GM21423 (cell line): ENCODE measurements around the gene ATXN2.
"Not testable (repeated sequence)": the region's sequence is repeated elsewhere in the genome, so short reads cannot be mapped to it uniquely, and the experiment has no call there.

ENCODE experiments used
- ATAC-seq: cut with Tn5 transposase; IDR thresholded peaks from one replicate; pipeline ENCODE4 v1.9.1; 2021; ENCODE audit warnings: mild to moderate bottlenecking, moderate library complexity; ENCODE audit not compliant: unreplicated experiment

The ATXN2 gene

GRCh38 chr12:111598637-111599452 lies at the start of gene ATXN2:
Gene ATXN2 (minus strand): TSS chr12:111599315. CDS start chr12:111599034, 281 bp downstream.
- peak; percentile 45 for ATAC-seq

DNA sequence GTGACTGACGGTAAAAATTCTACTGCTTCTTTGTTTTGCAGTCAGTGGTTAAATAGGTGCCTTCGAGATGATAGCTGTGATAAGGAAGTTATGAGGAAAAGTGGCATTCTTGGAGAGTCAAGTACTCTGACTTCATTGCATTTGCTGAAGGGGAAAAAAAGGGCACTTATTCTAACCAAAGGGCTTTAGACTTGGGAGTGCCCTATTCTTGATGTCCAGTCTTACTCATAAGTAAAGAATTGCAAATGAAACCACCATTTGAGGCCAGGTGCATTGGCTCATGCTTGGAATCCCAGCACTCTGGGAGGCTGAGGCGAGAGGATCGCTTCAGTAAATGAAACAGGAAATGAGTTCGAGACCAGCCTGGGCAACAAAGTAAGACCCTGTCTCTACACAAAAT lies 46.3 kb upstream of the ATXN2 start:
- ATAC-seq, result no peak

- ATAC-seq, result no peak
These were observed 44.3 kb upstream of the ATXN2 start for GRCh38 chr12:111643427-111643826.

DNA sequence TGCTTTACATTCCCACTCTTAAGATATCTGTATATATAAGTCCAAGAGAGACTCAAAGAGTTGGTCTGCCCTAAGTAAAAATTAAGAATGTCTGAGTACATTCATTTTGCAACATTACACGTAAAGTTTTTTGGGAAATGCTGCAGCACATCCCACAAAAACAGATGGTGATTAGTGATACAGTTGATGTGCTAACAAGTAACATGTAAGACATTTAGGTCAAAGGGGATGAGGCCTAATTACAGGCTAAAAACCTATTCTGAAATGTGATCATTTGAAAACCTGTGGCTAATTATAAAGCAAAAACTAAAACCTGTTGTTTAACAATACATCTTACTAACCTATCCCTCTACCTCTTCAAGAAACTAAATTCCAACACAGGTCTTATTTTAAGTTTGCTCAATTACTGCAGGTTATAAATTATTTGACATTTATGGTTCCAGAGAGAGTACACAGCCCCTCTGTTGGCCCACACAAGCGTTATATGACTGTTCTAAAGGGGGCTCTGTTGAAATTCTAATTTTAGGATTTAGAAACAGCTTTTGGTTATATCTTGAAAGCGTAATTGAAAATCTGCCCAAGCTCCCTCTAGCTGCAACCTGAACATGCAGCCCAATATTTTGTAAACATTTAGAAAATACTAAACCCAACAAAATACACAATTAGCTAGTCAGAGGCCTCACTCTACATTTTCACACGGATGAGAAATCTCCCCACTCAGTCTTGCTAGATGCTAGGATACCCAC lies 43.7 kb upstream of the ATXN2 start:
- no peak for ATAC-seq

GRCh38 chr12:111640506-111640905 lies 41.4 kb upstream of the ATXN2 start:
- ATAC-seq, result no peak

DNA sequence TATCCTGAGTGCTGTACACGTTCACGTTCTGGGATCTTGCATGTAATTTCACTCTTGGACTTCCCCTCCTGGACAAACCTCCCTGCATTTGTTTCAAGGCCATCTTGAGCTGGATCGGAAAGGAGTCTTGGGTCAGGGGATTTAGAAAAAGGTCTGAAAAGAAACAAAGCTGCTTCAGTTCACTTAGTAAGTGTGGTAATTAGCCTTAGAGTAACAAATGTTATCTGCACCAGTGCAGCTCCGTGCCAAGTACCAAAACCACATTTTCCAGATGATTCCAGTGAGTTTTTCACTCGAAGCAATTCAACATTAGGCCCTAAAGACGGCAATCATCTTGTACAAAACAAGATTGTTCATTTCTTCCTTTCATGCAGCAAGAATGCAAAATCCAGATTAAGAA lies 39.4 kb upstream of the ATXN2 start:
- ATAC-seq, result no peak

GRCh38 chr12:111636209-111636945 lies 37.3 kb upstream of the ATXN2 start:
- no peak for ATAC-seq

DNA sequence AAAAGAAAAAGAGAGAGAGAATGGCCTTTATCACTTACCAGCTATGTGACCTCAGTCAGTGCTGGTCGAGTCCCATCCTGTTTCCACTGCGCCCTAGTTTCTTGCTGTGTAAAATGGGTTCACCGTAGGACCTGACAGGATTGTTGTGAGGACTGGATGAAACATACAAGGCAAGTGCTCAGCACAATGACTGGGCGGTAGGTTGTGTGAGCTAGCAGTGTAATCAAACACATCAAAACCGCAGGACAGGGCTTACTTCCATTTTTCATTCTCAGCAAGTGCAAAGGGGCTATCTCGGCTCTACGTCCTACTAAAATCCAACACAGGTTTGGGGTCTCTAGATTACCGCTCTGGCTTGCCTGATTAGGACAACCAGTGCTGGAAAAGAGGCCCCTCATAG lies 36.4 kb upstream of the ATXN2 start:
- ATAC-seq, result no peak

DNA sequence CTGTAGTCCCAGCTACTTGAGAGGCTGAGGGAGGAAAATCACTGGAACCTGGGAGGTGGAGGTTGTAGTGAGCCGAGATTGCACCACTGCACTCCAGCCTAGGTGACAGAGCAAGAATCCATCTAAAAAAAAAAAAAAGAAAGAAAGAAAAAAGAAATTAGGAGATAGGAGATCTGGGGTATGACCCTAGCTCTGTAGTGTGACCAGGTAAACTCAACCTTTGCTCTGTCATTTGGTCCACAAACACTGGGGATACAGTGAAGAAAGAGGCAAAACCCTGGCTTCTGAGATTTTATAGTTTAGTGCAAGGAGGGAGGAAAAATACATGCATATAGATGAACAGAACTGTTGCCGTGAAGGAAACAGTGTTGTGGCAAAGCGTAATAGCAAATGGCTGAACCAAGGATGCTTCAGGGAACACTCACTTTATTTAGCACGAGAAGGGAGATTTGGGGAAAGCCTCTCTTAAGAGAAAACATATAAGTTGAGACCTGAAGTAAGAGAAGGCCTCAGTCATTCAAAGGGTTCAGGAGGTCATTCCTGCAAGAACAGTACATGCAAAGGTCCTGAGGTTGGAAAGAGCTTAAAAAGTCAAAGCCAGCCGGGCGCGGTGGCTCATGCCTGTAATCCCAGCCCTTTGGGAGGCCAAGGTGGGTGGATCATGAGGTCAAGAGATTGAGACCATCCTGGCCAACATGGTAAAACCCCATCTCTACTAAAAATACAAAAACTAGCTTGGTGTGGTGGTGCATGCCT lies 29.6 kb upstream of the ATXN2 start:
- no peak for ATAC-seq

GRCh38 chr12:111626230-111626629 lies 27.1 kb upstream of the ATXN2 start:
- ATAC-seq, result no peak

DNA sequence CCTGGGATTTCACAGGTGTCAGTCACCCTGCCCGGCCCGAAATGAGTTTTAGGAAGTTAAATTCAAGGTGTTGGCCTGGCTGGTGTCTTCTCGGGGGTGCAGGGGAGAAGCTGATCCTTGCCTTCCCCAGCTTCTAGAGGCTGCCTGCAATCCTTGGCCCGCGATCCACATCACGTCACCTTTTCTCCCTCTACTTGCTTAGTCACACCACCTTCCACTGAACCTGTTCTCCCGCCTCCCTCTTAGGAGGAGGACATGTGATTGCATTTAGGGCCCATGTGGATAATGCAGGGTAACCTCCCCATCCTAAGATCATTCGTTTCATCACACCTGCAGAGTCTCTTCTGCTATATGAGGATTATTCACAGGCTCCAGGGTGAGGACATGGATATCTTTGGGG lies 25.4 kb upstream of the ATXN2 start:
- ATAC-seq, result no peak

DNA sequence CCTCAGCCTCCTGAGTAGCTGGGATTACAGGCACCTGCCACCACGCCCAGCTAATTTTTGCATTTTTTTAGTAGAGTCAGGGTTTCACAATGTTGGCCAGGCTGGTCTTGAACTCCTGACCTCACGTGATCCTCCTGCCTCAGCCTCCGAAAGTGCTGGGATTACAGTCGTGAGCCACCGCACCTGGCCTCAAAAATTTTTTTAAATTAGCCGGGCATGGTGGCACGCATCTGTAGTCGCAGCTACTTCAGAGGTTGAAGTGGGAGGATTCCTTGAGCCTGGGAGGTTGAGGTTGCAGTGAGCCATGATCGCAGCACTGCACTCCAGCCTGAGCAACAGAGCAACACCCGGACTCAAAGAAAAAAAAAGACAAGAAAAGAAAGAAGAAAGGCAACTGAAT lies 18.7 kb upstream of the ATXN2 start:
- not testable (repeated sequence) for ATAC-seq

DNA sequence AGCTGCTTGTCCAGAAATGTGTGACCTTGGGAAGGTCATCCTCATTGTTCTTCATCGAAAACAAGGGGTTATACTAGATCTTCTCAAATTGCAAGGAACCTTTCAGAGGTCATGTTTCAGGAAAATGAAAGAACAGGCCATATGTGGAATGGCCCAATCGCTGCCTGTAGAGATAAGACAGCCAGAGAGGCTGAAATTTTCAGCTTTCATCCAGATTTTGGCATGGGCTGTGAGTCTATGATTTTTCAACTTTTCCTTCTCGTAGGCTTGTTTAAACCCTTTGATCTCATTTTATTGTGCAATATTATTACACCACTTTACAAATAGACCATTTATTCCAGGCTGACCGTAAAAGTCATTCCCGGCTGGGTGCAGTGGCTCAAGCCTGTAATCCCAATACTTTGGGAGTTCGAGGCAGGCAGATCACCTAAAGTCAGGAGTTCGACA lies 17.1 kb upstream of the ATXN2 start:
- ATAC-seq, result no peak

DNA sequence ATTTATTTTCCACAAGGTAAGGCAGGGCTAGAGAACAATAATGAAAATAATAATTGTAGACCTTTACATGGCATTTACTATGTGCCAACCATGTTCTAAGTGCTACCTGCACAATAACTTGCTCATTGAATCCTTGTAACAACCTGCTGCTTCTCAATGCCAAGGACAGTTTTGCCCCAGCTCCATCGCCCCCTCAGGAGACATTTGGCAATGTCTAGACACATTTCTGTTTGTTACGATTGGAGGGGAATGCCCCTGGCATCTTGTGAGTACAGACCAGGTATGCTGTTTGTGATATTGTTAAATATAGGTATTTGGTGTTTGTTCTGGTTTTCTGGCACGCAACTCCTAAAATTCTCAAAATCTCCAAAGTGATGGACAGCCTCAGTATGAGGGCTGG lies 8.1 kb upstream of the ATXN2 start:
- ATAC-seq, result no peak

DNA sequence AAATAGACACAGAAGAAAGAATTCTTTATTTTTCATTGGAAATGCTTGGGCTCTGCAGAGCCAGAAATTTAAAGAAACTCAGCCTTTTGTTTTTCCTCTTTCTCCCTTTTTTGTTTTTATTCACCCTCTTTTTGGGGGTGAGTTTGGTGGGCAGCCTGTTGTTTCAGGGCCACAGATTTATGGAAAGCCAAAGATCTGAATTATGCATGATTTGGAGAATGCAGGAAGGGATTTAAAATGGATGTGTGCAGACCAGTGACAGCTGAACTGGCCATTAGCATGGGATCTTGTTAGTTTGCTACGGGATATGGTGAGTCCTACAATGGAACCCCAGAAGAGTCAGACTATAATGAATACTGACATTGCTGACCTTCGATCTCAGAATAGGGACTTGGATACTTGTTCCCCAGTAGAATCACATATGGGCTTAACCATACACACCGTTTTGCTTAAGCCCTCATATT lies 7.7 kb upstream of the ATXN2 start:
- no peak for ATAC-seq

DNA sequence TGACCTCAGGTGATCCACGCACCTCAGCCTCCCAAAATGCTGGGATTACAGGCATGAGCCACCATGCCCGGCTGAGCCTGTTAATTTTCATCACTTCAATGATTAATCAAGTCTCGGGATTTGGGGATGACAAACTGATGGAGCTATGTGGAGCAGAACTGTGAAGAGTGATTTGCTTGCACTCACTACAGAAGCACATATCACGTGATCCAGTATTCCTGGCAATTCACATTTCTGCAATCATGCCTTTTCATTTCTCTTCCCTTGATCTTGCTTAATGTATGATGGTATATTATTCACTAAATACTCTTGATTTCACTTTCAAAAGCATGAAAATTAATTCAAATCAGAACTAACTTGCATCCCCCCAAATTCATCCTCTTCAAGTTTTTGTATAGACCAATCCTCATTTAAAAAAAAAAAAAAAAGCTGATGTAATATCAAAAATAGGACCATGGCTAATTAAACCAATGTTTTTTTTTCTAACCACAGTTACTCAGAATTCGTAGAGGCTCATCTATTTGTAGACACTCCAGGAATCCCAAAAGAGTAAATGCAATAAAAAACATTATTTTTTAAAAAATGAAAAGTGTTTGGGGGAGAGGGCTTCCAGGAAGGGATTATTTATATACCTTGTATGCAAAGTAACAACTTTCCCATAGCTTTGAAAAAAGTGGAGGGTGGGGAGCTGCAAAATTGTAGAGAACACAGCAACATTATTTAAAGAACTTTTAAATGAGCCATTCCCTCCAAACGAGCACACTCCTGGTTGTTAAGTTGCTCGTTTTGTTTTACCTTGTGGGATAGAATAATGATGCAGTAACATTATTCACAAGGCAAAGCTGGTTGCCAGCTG lies 7.0 kb upstream of the ATXN2 start:
- no peak for ATAC-seq

- not testable (repeated sequence) for ATAC-seq
These were observed 3.7 kb upstream of the ATXN2 start for GRCh38 chr12:111602857-111603256.

GRCh38 chr12:111602348-111602747 lies 3.2 kb upstream of the ATXN2 start:
- ATAC-seq, result no peak

DNA sequence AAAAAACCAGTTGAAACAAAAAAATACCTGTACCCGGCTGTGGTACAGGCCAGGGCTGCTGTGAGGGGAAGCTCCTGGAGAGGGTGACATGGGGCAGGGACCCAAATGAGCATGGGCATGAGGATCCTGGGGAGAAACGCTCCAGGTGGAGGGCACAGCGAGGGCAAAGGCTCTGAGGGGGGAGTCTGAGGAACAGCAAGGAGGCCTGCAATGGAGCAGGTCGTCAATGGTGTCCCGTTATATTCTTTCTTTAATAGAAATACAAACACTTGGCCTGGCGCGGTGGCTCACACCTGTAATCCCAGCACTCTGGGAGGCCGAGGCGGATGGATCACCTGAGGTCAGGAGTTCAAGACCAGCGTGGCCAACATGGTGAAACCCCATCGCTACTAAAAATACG lies 1.9 kb upstream of the ATXN2 start:
- ATAC-seq, result not testable (repeated sequence)

- no peak for ATAC-seq
These were observed 1.1 kb upstream of the ATXN2 start for GRCh38 chr12:111600205-111600642.
